GM18868 (cell line): ENCODE measurements around the gene RPN1.
"Not testable (repeated sequence)": the region's sequence is repeated elsewhere in the genome, so short reads cannot be mapped to it uniquely, and the experiment has no call there.

Experiments used
- ATAC-seq: cut with Tn5 transposase; IDR thresholded peaks from one replicate; pipeline ENCODE4 v1.9.1; 2021; ENCODE audit warnings: mild to moderate bottlenecking, moderate library complexity; ENCODE audit not compliant: unreplicated experiment

RPN1 gene

GRCh38 chr3:128653383-128653992 lies 2.9 kb upstream of the RPN1 start:
- not testable (repeated sequence) for ATAC-seq

GRCh38 chr3:128648940-128649663 lies 1.5 kb downstream of the RPN1 start:
- ATAC-seq = no peak

- no peak for ATAC-seq
These were observed 2.2 kb downstream of the RPN1 start for GRCh38 chr3:128648402-128648801.

GRCh38 chr3:128647307-128647706 lies 3.3 kb downstream of the RPN1 start:
- no peak for ATAC-seq

GRCh38 chr3:128634075-128634611 lies 16.5 kb downstream of the RPN1 start:
- ATAC-seq = no peak

- no peak for ATAC-seq
These were observed 18.3 kb downstream of the RPN1 start for GRCh38 chr3:128632301-128632700.

- ATAC-seq = no peak
These were observed 20.7 kb downstream of the RPN1 start for GRCh38 chr3:128629936-128630335.

- ATAC-seq = no peak
These were observed 25.1 kb downstream of the RPN1 start for GRCh38 chr3:128625409-128625945.

GRCh38 chr3:128624526-128625138 lies 26.0 kb downstream of the RPN1 start:
- ATAC-seq = no peak

- no peak for ATAC-seq
These were observed 26.8 kb downstream of the RPN1 start for GRCh38 chr3:128623762-128624176.

GRCh38 chr3:128621931-128622330 lies 28.7 kb downstream of the RPN1 start:
- no peak for ATAC-seq

GRCh38 chr3:128621234-128621633 lies 29.4 kb downstream of the RPN1 start:
- ATAC-seq = no peak

- no peak for ATAC-seq
These were observed 30.3 kb downstream of the RPN1 start for GRCh38 chr3:128620268-128620691.

GRCh38 chr3:128619146-128619890 lies 31.3 kb downstream of the RPN1 start:
- no peak for ATAC-seq

GRCh38 chr3:128618398-128618726 lies 32.3 kb downstream of the RPN1 start:
- no peak for ATAC-seq

GRCh38 chr3:128617557-128618397 lies 32.8 kb downstream of the RPN1 start:
- ATAC-seq = peak; percentile 91

- ATAC-seq = peak; percentile 20
These were observed 33.4 kb downstream of the RPN1 start for GRCh38 chr3:128617270-128617556.

- ATAC-seq = no peak
These were observed 33.9 kb downstream of the RPN1 start for GRCh38 chr3:128616516-128617269.

- ATAC-seq = no peak
These were observed 36.5 kb downstream of the RPN1 start for GRCh38 chr3:128614076-128614475.
